Peyer's patch (tissue), 4 donors: ENCODE measurements around the gene ZNF217. TPM values are rescaled to one million over a fixed set of nuclear protein-coding genes. Genes with fewer than 3 reads are reported as not detected.
A peak's percentile ranks its signal among the peaks of the same experiment; 100 is the strongest.
"Not testable (repeated sequence)": the region's sequence is repeated elsewhere in the genome, so short reads cannot be mapped to it uniquely, and the experiment has no call there.

Experiments
- DNase-seq, 3 donors: peaks; one replicate each; pipeline ENCODE4 v3.0.0-alpha.2; 2017 to 2019
- H3K27ac ChIP-seq, 4 donors: fragments of 200-600 bp; sonication (generic); one replicate each; pipeline ENCODE4 v1.5.1; 2016 to 2019
- H3K27me3 ChIP-seq, 2 donors: fragments of 200-600 bp; sonication (generic); one replicate each; pipeline ENCODE4 v1.5.1; 2019
- H3K36me3 ChIP-seq, 3 donors: fragments of 200-600 bp; sonication (generic); one replicate each; pipeline ENCODE4 v1.5.1; 2016 to 2019
- H3K4me1 ChIP-seq, 4 donors: fragments of 200-600 bp; sonication (generic); one replicate each; pipeline ENCODE4 v1.5.1; 2016 to 2019
- H3K4me3 ChIP-seq, 4 donors: fragments of 200-600 bp; sonication (generic); 1 replicate in 3 of 4; 2 replicates in 1 of 4; pipeline ENCODE4 v1.5.1; 2016 to 2019; ENCODE audit warnings: mild to moderate bottlenecking in 1 of 4
- H3K9me3 ChIP-seq, 4 donors: fragments of 200-600 bp; sonication (generic); one replicate each; pipeline ENCODE4 v1.5.1; 2016 to 2019; ENCODE audit warnings: mild to moderate bottlenecking in 1 of 4
- CTCF ChIP-seq, 6 experiments: fragments of 450-650 bp in 4 of 6; fragments of 200-600 bp in 2 of 6; sonication (generic) in 1 of 6; IDR thresholded peaks; one replicate each; pipeline ENCODE4 v1.5.1; 2017 to 2019; ENCODE audit warnings: antibody characterized with exemption in 6 of 6, mild to moderate bottlenecking in 3 of 6, moderate library complexity in 1 of 6
- POLR2A ChIP-seq, 2 donors: fragments of 450-650 bp; IDR thresholded peaks; one replicate each; pipeline ENCODE4 v1.5.1; 2017; ENCODE audit warnings: antibody characterized with exemption in 2 of 2, mild to moderate bottlenecking in 2 of 2, moderate library complexity in 2 of 2
- total RNA-seq, 4 donors: library from RNA; depleted of rRNA; stranded (reverse); fragments of >200 nt; gene quantifications; one replicate each; pipeline ENCODE4 v1.1.0, GENCODE V29; 2016

Gene ZNF217
- total RNA-seq, 4 donors from 2014 or later, result 23.3 to 59.4 (median 43.4) TPM

- TF ChIP-seq CTCF (IDR thresholded peaks at IDR 0.05) (no peak), POLR2A (IDR thresholded peaks at IDR 0.05) (no peak)
- Histone ChIP-seq H3K27me3 (no peaks in the 10 kb centered on the region), H3K36me3 (no peaks in the 10 kb centered on the region), H3K9me3 (no peaks in the 10 kb centered on the region), H3K27ac (no peak overlapping the region), H3K4me3 (no peak overlapping the region), H3K4me1 (peaks cover 5 to 23% (median 12%) of the 10 kb centered on the region in 4 donors)
- DNase-seq, result no peak
Measured at GRCh38 chr20:53626584-53626983, 32.9 kb upstream of the ZNF217 start.

- Histone ChIP-seq H3K9me3 (no peaks in the 10 kb centered on the region), H3K27ac (no peak overlapping the region), H3K27me3 (no peaks in the 10 kb centered on the region), H3K4me3 (no peak overlapping the region), H3K36me3 (no peaks in the 10 kb centered on the region), H3K4me1 (peaks cover 5 to 32% (median 13%) of the 10 kb centered on the region in 4 donors)
- DNase-seq, result peak in 1 of 3 donors; percentile 26
- TF ChIP-seq CTCF (IDR thresholded peaks at IDR 0.05), result no peak
- TF ChIP-seq POLR2A (IDR thresholded peaks at IDR 0.05), result no peak
Measured at GRCh38 chr20:53625311-53626129, 31.9 kb upstream of the ZNF217 start.

GRCh38 chr20:53624927-53625250 lies 31.2 kb upstream of the ZNF217 start:
- not testable (repeated sequence) for DNase-seq, H3K27ac ChIP-seq, H3K9me3 ChIP-seq, H3K36me3 ChIP-seq, H3K4me3 ChIP-seq, H3K27me3 ChIP-seq
- peaks cover 5 to 32% (median 13%) of the 10 kb centered on the region in 4 donors for H3K4me1 ChIP-seq

- DNase-seq, result peak; percentile 52 to 85 (median 65)
- Histone ChIP-seq H3K27me3 (no peaks in the 10 kb centered on the region), H3K9me3 (no peaks in the 10 kb centered on the region), H3K27ac (peak overlapping the region; percentile 68 to 88 (median 86)), H3K4me1 (peaks cover 5 to 32% (median 13%) of the 10 kb centered on the region in 4 donors), H3K36me3 (no peaks in the 10 kb centered on the region), H3K4me3 (peak overlapping the region; percentile 19 to 44 (median 36))
- TF ChIP-seq POLR2A (IDR thresholded peaks at IDR 0.05) (peak in 1 of 2 donors; percentile 19), CTCF (IDR thresholded peaks at IDR 0.05) (no peak)
Measured at GRCh38 chr20:53623454-53624211, 30.0 kb upstream of the ZNF217 start.

GRCh38 chr20:53623134-53623453 lies 29.5 kb upstream of the ZNF217 start:
- no peak for DNase-seq
- TF ChIP-seq POLR2A (IDR thresholded peaks at IDR 0.05) (no peak), CTCF (IDR thresholded peaks at IDR 0.05) (peak in 1 of 6 experiments; percentile 11)
- Histone ChIP-seq H3K4me3 (peak overlapping the region; percentile 19 to 44 (median 36)), H3K27ac (peak overlapping the region; percentile 68 to 88 (median 86)), H3K9me3 (no peaks in the 10 kb centered on the region), H3K27me3 (no peaks in the 10 kb centered on the region), H3K4me1 (peaks cover 5 to 32% (median 13%) of the 10 kb centered on the region in 4 donors), H3K36me3 (no peaks in the 10 kb centered on the region)
